BE2C (cell line): ENCODE data around the gene SPSB3.

Source experiments
- DNase-seq: peaks from one replicate; pipeline ENCODE4 v3.0.0-alpha.2; 2020
- H3K27me3 ChIP-seq: fragments of 250-450 bp; sonication (Bioruptor Pico); 2 replicates; pipeline ENCODE4 v1.5.1; 2020; ENCODE audit warnings: mild to moderate bottlenecking
- H3K36me3 ChIP-seq: fragments of 250-450 bp; sonication (Bioruptor Pico); 2 replicates; pipeline ENCODE4 v1.5.1; 2020; ENCODE audit warnings: mild to moderate bottlenecking
- H3K4me1 ChIP-seq: fragments of 250-450 bp; sonication (Bioruptor Pico); 2 replicates; pipeline ENCODE4 v1.5.1; 2020
- H3K4me3 ChIP-seq: 2 replicates; pipeline ENCODE4 v1.5.1; 2011; ENCODE audit warnings: low read depth, low read length
- H3K9me3 ChIP-seq: fragments of 250-450 bp; sonication (Bioruptor Pico); 2 replicates; pipeline ENCODE4 v1.5.1; 2020
- TF ChIP-seq, protein P1 (sequence below): IDR thresholded peaks from 2 replicates; pipeline ENCODE4 v1.5.1; 2012; ENCODE audit warnings: mild to moderate bottlenecking, low read depth, low read length

The SPSB3 gene

DNA sequence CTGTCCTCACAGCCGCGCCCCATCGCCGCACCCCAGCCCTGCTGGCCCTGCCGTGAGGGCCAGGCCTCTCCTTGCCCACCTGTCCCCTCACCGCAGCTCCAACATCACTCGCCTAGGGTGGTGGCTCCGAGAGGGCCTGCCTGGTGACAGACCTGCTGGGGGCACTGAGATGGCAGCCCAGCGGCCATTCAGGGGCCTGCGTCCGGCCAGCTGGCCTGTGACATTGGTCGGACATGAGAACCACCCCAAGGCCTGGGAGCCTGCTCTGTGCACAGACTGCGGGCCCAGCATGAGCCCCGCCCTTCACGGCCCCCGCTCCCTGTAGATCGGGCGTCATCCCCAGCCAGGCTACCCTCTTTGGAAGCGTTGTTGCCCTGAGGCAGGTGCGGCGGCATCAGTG is 22.9 kb downstream of the SPSB3 start:
- DNase-seq = no peak
- peaks cover 43% of the 10 kb centered on the region for H3K36me3 ChIP-seq
- H3K4me3 ChIP-seq = no peak overlapping the region
- H3K9me3 ChIP-seq = no peaks in the 10 kb centered on the region
- H3K27me3 ChIP-seq = no peaks in the 10 kb centered on the region
- H3K4me1 ChIP-seq = no peaks in the 10 kb centered on the region
- TF ChIP-seq, protein P1, sequence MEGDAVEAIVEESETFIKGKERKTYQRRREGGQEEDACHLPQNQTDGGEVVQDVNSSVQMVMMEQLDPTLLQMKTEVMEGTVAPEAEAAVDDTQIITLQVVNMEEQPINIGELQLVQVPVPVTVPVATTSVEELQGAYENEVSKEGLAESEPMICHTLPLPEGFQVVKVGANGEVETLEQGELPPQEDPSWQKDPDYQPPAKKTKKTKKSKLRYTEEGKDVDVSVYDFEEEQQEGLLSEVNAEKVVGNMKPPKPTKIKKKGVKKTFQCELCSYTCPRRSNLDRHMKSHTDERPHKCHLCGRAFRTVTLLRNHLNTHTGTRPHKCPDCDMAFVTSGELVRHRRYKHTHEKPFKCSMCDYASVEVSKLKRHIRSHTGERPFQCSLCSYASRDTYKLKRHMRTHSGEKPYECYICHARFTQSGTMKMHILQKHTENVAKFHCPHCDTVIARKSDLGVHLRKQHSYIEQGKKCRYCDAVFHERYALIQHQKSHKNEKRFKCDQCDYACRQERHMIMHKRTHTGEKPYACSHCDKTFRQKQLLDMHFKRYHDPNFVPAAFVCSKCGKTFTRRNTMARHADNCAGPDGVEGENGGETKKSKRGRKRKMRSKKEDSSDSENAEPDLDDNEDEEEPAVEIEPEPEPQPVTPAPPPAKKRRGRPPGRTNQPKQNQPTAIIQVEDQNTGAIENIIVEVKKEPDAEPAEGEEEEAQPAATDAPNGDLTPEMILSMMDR = no peak

DNA sequence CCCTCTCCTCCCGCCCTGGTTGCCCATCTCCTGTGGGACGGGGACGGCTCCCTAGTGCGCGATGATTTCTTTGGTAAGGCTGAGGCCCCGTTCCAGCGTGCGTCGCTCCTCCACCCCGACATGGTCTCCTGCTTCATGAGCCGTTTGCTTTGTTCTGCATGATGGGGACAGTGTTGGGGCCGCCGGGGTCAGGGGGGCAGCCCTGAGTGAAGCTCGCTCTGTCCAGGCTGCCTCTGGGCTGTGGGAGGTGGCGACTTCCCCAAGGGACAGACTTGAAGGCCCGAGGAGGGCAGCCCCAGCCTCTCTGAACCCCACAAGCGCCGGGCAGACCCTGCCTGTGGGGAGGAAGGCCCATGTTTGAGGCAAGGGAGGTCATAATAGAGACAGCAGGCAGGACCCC is 23.4 kb downstream of the SPSB3 start:
- Histone ChIP-seq H3K27me3 (no peaks in the 10 kb centered on the region), H3K36me3 (peaks cover 42% of the 10 kb centered on the region), H3K9me3 (no peaks in the 10 kb centered on the region), H3K4me3 (no peak overlapping the region), H3K4me1 (no peaks in the 10 kb centered on the region)
- TF ChIP-seq, protein P1 = no peak
- no peak for DNase-seq

DNA sequence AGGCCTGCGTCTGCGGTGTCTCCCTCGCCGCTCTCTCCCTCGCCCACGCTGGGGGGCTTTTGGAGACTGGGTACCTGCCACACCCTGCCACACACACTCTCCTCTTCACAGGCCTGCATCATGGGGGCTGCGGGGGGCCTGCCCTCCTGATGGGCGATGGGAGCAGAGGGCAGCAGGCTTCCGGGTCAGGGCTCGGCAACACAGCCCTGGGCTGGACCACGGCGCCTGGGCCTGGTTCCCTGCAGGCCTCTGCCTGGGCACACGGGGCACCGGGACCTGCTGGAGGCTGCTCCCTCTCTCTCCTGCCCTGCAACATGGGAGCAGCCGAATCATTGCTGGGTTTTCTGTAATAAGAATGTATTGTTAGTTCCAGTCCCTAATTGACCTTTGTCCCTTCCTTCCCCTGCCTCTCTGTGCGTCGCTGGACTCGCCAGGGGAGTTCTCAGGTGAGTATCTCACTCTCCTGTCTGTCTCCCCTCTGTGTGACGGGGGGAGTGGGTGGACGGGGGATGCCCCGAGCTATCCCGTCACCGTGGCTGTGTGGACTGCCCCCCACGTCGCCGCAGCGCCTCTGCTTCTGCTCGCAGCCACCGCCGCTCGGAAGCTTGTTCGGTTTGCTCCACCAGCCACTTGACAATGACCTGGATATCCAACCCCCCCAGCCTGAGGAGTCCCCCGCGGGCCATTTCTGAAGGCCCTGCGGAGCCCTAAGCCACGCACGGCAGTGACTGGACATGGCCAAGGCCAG is 24.5 kb downstream of the SPSB3 start:
- H3K4me1 ChIP-seq = no peaks in the 10 kb centered on the region
- no peaks in the 10 kb centered on the region for H3K27me3 ChIP-seq
- H3K4me3 ChIP-seq = no peak overlapping the region
- peaks cover 43% of the 10 kb centered on the region for H3K36me3 ChIP-seq
- DNase-seq = no peak
- TF ChIP-seq, protein P1 = no peak
- no peaks in the 10 kb centered on the region for H3K9me3 ChIP-seq

DNA sequence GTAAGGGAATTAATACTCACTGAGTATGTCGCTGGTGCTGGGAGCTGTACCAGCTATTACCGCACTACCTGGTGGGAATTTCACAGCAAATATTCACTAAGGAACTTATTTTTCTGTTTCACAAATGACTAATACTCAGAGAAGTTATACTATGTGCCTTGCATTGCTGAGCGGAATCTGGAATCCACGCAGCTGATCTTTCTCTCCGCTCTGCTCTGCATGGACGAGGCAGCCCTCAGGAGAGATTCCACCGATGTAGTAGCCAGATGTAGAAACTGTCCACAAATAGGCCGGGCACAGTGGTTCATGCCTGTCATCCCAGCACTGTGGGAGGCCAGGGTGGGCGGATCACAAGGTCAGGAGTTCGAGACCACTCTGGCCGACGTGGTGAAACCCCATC is 28.2 kb downstream of the SPSB3 start:
- Histone ChIP-seq H3K4me3 (no peak overlapping the region), H3K9me3 (no peaks in the 10 kb centered on the region), H3K36me3 (peaks cover 34% of the 10 kb centered on the region), H3K27me3 (no peaks in the 10 kb centered on the region), H3K4me1 (no peaks in the 10 kb centered on the region)
- DNase-seq = no peak
- TF ChIP-seq, protein P1 = no peak

DNA sequence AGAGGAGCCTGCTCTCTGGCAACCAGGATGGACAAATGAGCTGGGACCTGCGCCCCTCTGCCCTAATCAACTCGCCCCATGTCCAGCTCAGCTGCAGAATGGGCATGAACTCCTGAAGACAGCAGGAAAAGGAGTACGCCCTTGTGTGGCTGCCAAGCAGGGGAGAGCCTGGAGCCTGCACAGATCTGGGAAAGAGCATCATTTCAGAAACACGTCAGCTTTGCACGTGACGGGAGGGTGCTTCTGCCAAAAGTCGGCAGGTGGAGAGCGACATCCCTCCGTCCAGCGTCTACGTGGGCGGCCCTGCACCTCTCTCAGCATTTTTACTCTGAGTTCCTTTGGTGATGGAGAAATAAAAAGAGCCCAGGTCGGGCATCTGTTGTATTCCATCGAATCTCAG is 29.5 kb downstream of the SPSB3 start:
- Histone ChIP-seq H3K4me1 (no peaks in the 10 kb centered on the region), H3K9me3 (no peaks in the 10 kb centered on the region), H3K27me3 (no peaks in the 10 kb centered on the region), H3K4me3 (no peak overlapping the region), H3K36me3 (peaks cover 37% of the 10 kb centered on the region)
- no peak for DNase-seq
- TF ChIP-seq, protein P1 = no peak

DNA sequence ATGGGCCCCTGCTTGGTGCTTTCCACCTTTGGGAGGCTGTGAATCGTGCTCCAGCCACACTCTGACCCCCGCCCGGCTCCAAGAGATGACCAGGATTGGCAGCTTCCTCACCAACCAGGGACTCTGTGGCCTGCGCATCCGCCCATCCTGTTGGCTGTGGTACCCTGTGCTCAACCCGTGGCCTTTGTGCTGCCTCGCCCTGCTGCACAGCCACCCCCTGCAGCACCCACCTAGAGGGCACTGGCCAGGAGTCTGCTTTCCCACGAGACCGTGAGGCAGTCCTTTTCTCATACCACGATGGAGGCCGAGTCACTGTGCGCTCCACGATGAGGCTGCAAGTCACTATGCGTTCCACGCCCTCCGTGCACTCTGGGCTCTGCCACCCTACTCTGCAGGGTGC is 30.4 kb downstream of the SPSB3 start:
- H3K27me3 ChIP-seq = no peaks in the 10 kb centered on the region
- no peaks in the 10 kb centered on the region for H3K9me3 ChIP-seq
- peaks cover 41% of the 10 kb centered on the region for H3K36me3 ChIP-seq
- TF ChIP-seq, protein P1 = no peak
- H3K4me3 ChIP-seq = no peak overlapping the region
- no peak for DNase-seq
- no peaks in the 10 kb centered on the region for H3K4me1 ChIP-seq
